ENCODE measurements around the gene NR6A1.
"Not testable (repeated sequence)": the region's sequence is repeated elsewhere in the genome, so short reads cannot be mapped to it uniquely, and the experiment has no call there.

NR6A1 gene

DNA sequence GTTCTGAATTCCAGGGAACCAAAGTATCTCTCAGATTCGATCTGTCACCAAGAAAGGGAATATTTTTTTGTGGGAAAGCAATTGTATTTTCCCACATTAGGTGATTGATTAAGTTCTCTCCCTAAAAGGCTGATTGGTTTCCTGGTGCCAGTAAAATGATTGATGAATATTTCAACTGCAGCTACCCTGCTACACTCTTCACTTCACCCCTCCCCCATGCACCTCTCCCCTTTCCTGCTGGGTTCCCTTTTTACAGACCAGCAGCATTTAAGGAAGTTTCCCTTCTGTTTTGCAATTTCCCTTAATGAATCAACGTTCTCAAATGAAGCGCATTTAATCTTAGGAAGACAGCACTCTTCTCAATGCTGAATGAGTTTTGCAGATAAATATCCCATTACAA lies 13.1 kb downstream of the NR6A1 start:
- FAIRE-seq: no peak

- FAIRE-seq: no peak
Measured at GRCh38 chr9:124757616-124758015, 13.5 kb downstream of the NR6A1 start.

- no peak for FAIRE-seq
Measured at GRCh38 chr9:124756011-124756410, 15.1 kb downstream of the NR6A1 start.

DNA sequence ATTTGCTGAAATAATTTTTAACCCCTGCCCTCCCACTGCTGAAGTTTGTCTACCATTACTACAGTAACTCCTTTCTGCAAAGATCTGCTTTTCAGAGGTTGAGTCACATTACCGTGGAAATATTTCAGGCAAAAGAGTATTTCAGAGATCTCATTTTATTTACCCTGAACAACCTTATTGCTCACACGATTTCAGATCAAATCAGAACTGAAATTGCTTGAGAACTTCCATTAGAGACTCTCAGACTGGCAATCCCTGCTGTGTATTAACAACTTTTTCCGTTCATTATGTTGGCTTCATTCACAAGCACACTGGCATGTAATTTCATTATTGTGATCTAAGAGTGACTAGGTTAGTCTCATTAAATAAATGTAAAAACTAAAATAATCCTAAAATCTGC lies 16.1 kb downstream of the NR6A1 start:
- FAIRE-seq: no peak

- FAIRE-seq: no peak
Measured at GRCh38 chr9:124754289-124754688, 16.8 kb downstream of the NR6A1 start.

DNA sequence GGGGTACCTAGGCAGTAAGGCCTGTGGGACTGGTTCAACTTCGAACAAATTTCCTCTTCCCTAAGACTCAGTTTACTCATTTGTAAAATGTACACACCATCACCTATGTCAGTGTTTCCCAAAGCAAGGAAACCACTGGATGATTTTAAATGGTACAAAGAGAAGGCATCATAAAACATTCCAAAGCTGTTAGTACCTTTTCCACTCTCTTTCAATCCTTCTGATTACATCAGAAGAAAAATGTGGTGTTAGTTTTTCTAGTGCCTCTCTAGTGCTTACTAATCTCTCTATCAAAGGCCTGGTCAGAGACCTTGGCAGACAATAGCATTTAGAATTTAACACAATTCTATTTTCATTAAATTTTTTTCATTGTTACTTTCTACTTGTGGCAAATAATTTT lies 18.1 kb downstream of the NR6A1 start:
- no peak for FAIRE-seq

DNA sequence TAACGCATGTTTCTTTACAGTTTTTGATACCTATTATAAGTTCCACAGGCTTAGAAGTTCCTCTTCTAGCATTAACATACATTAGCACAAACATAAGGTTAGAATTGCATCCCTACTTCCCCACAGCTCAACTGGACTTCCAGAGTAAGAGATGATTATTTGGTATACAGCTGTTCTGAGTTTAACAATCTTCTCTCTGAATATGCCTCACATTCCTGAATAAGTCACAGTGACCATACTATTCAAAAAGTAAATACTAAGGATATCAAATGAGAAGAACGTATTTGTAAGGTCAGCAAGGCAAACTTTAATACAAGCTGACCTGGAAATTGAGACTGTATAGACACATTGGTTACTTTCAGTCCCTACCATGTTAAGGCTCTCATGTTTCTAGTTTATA lies 21.3 kb downstream of the NR6A1 start:
- FAIRE-seq: no peak

DNA sequence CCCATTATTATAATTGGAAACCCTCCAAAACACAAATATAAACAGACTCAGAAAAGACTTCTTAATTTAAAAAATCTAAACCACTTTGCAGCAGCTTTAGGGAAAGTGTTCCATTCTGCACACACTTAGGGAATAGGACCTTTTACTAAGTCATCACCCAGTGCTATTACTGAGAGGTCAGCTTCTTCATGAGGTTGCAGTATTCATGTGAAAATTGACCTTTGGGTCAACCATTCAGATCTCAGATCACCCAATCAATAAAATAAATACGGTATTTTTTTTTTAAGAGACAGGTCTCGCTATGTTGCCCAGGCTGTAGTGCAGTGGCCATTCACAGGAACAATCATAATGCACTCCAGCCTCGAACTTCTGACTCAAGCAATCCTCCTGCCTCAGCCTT lies 21.8 kb downstream of the NR6A1 start:
- no peak for FAIRE-seq

GRCh38 chr9:124747065-124747464 lies 24.0 kb downstream of the NR6A1 start:
- no peak for FAIRE-seq

GRCh38 chr9:124743686-124744348 lies 27.3 kb downstream of the NR6A1 start:
- FAIRE-seq: no peak

DNA sequence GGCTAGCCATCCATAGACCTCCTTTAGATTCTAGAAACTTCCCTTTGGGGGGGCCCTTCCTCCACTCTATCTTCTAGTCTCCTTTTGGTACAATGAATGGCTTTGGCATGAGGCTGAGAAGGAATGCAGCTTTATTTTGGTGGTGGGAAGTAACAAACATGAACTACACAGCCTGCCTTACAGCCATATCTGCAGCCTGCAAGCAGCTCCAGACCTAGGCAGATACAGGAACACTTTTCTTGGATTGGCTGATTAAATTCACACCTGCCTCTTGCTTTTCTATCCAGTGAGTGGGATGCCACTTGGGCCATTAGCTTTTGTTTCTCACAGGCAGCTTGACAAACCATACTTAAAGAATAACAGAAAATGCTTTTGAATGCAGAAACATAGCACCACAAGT lies 28.2 kb downstream of the NR6A1 start:
- no peak for FAIRE-seq

GRCh38 chr9:124741662-124742061 lies 29.4 kb downstream of the NR6A1 start:
- no peak for FAIRE-seq

DNA sequence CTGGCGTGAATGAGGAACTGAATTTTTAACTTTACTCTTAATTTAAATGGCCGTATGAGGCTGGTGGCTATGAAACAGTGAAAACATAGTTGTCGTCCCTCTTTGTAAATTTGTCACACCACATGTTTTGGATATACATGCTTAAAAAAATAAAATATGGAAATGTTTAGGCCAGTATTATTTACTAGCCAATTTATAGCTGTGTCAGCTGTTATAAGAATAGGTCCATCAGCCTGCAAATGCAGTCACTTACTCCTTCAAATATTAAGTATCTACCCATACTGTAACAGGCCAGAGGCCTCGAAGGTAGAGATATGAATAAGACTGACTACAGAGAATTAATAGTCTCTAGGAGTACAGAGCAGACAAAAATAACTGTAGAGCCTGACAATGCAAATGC lies 30.0 kb downstream of the NR6A1 start:
- FAIRE-seq: no peak

DNA sequence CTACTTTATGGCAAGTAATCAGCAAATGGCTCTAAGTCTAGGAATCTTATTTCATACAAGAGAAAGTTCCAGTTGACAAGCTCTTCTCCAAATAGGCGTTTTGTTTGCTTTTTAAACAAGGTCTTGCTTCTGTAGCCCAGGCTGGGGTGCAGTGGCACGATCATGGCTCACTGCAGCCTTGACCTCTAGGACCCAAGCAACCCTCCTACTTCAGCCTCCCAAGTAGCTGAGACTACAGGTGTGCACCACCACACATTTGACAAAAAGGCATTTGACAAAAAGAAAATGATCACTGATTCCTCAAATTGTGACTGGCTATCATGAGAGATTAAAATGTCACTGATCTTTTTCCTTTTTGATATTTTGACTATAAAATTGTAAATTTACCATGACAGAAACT lies 31.8 kb downstream of the NR6A1 start:
- no peak for FAIRE-seq

GRCh38 chr9:124738075-124738474 lies 33.0 kb downstream of the NR6A1 start:
- not testable (repeated sequence) for FAIRE-seq

- FAIRE-seq: no peak
Measured at GRCh38 chr9:124735121-124735520, 36.0 kb downstream of the NR6A1 start.

GRCh38 chr9:124734741-124735083 lies 36.4 kb downstream of the NR6A1 start:
- FAIRE-seq: not testable (repeated sequence)

GRCh38 chr9:124733964-124734740 lies 37.0 kb downstream of the NR6A1 start:
- no peak for FAIRE-seq

GRCh38 chr9:124730772-124731171 lies 40.3 kb downstream of the NR6A1 start:
- no peak for FAIRE-seq

- no peak for FAIRE-seq
Measured at GRCh38 chr9:124726886-124727285, 44.2 kb downstream of the NR6A1 start.

DNA sequence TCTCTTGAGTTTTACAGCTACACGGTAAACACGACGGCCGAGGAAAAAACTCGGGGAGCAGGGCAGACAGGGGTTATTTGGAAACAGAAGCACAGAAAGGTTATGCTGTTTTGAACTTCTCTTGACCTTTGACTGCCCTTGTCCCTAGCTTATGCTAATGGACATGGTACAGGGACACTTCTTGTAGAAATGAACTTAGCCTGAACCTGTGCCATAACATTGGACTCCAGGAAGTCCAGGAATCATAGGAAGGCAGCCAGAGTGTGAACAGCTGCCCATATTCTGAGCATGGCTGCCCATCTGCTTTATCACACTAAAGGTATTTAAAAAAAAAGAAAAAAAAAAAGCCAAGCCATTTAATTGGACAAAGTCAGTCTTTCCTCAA lies 46.1 kb downstream of the NR6A1 start:
- no peak for FAIRE-seq

GRCh38 chr9:124724415-124725067 lies 46.6 kb downstream of the NR6A1 start:
- FAIRE-seq: no peak

- no peak for FAIRE-seq
Measured at GRCh38 chr9:124723352-124723751, 47.8 kb downstream of the NR6A1 start.
